ENCODE data around the gene AKAP6. TPM values are rescaled to one million over a fixed set of nuclear protein-coding genes. Genes with fewer than 3 reads are reported as not detected.

The AKAP6 gene
- total RNA-seq, 1 experiment from 2014 or later: 1.9 TPM

- no peaks in the 10 kb centered on the region for H3K4me1 ChIP-seq (ENCODE audit: control insufficient read depth in 1 of 2, insufficient read depth in 2 of 2, low read length in 2 of 2)
- no peak for DNase-seq (ENCODE audit: low read depth, low spot score)
- H3K36me3 ChIP-seq (ENCODE audit: control insufficient read depth in 1 of 2, insufficient read depth in 2 of 2, low read length in 2 of 2): no peaks in the 10 kb centered on the region
- no TSS peak for BruUV-seq (replicated peaks)
- intact Hi-C loops (cut with micrococcal nuclease): no loop called here
- H3K9me3 ChIP-seq (ENCODE audit: control insufficient read depth in 1 of 2, insufficient read depth in 1 of 2, low read depth in 1 of 2, low read length in 2 of 2): no peaks in the 10 kb centered on the region
- TF ChIP-seq, protein P1, sequence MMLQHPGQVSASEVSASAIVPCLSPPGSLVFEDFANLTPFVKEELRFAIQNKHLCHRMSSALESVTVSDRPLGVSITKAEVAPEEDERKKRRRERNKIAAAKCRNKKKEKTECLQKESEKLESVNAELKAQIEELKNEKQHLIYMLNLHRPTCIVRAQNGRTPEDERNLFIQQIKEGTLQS (IDR thresholded peaks at IDR 0.05): no peak
- no peak for TF ChIP-seq MAX (IDR thresholded peaks at IDR 0.05)
- no peak for TF ChIP-seq YY1 (IDR thresholded peaks at IDR 0.05; ENCODE audit: extremely low read depth, insufficient replicate concordance, low read depth, low read length)
- no peak for TF ChIP-seq EZH2phosphoT487 (IDR thresholded peaks at IDR 0.05; ENCODE audit: borderline replicate concordance)
- no peak for TF ChIP-seq ZBTB33 (IDR thresholded peaks at IDR 0.05; ENCODE audit: extremely low read depth, insufficient replicate concordance, low read length)
- TF ChIP-seq, protein P2, sequence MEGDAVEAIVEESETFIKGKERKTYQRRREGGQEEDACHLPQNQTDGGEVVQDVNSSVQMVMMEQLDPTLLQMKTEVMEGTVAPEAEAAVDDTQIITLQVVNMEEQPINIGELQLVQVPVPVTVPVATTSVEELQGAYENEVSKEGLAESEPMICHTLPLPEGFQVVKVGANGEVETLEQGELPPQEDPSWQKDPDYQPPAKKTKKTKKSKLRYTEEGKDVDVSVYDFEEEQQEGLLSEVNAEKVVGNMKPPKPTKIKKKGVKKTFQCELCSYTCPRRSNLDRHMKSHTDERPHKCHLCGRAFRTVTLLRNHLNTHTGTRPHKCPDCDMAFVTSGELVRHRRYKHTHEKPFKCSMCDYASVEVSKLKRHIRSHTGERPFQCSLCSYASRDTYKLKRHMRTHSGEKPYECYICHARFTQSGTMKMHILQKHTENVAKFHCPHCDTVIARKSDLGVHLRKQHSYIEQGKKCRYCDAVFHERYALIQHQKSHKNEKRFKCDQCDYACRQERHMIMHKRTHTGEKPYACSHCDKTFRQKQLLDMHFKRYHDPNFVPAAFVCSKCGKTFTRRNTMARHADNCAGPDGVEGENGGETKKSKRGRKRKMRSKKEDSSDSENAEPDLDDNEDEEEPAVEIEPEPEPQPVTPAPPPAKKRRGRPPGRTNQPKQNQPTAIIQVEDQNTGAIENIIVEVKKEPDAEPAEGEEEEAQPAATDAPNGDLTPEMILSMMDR (IDR thresholded peaks at IDR 0.05 in 2 of 3, conservative IDR thresholded peaks at IDR 0.05 in 1 of 3; ENCODE audit: borderline replicate concordance in 1 of 3, insufficient read depth in 1 of 3, low read depth in 2 of 3, low read length in 2 of 3): no peak
- TF ChIP-seq EZH2 (IDR thresholded peaks at IDR 0.05): no peak
- TF ChIP-seq TCF7L2 (IDR thresholded peaks at IDR 0.05; ENCODE audit: borderline replicate concordance, extremely low read depth, insufficient read depth, insufficient read length): no peak
- TF ChIP-seq ELF1 (IDR thresholded peaks at IDR 0.05; ENCODE audit: borderline replicate concordance, low read depth): no peak
- no peak for TF ChIP-seq POLR2A (IDR thresholded peaks at IDR 0.05; ENCODE audit: borderline replicate concordance, extremely low read depth, insufficient read depth, insufficient read length)
- no peak overlapping the region for H3K9ac ChIP-seq (ENCODE audit: low read length)
- H2AFZ ChIP-seq (ENCODE audit: low read depth, low read length, poor library complexity, severe bottlenecking): no peak overlapping the region
- H3K79me2 ChIP-seq (ENCODE audit: insufficient read depth, low read length): no peaks in the 10 kb centered on the region
- RAD21 ChIA-PET (ENCODE audit: low non-redundant PET in 1 of 2, low total read pairs in 2 of 2, uncharacterized antibody in 2 of 2, unreplicated experiment in 2 of 2): no interaction called here
- H3K4me2 ChIP-seq (ENCODE audit: low read length): no peak overlapping the region
- H3K27ac ChIP-seq (ENCODE audit: low read depth, low read length): no peak overlapping the region
- no peak for ATAC-seq
- H3K27me3 ChIP-seq (ENCODE audit: insufficient read depth, low read length): no peaks in the 10 kb centered on the region
- H3K9me2 ChIP-seq (ENCODE audit: insufficient read depth): no peaks in the 10 kb centered on the region
- CTCF ChIA-PET: no interaction called here
- POLR2A ChIA-PET: no interaction called here
- no peak overlapping the region for H3K4me3 ChIP-seq (replicated peaks in 1 of 2; ENCODE audit: low read depth in 1 of 2, low read length in 2 of 2)
- H4K20me1 ChIP-seq (ENCODE audit: insufficient read depth): no peaks in the 10 kb centered on the region
Observed at GRCh38 chr14:32770422-32770821, 441.3 kb downstream of the AKAP6 start.
